Measurements from ENCODE around the gene AGPAT2. TPM values are rescaled to one million over a fixed set of nuclear protein-coding genes. Genes with fewer than 3 reads are reported as not detected.

The AGPAT2 gene
- total RNA-seq, 1 donor from 2014 or later, result 41.9 TPM

- no peak for TF ChIP-seq CTCF (IDR thresholded peaks at IDR 0.05; ENCODE audit: insufficient read depth, low read length, severe bottlenecking)
- Histone ChIP-seq H3K27me3 (ENCODE audit: control insufficient read depth, insufficient read depth, low read length) (no peaks in the 10 kb centered on the region), H3K36me3 (ENCODE audit: control insufficient read depth, insufficient read depth, low read length) (peaks cover 8% of the 10 kb centered on the region), H3K4me3 (ENCODE audit: low read depth, low read length) (no peak overlapping the region)
- no peak for DNase-seq (ENCODE audit: low read depth)
- FAIRE-seq, result peak; percentile 77
These were observed 31.3 kb upstream of the AGPAT2 start for GRCh38 chr9:136718345-136719194.

DNA sequence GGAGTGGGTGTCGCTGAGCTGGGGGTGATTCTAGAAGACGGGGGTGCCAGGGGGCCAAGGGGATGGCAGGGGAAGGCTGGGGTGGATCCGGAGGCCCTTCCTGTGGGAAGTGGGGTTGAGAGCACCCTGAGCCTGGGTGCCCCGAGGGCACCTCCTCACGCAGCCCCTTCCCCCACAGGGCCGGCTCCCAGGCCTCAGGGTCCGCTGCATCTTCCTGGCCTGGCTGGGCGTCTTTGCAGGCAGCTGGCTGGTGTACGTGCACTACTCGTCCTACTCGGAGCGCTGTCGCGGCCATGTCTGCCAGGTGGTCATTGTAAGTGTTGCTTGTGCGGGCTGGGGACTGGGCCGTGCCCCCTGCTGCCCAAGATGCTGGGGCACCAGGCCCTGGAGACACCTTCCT, 30.1 kb upstream of the AGPAT2 start:
- Histone ChIP-seq H3K36me3 (ENCODE audit: control insufficient read depth, insufficient read depth, low read length) (no peaks in the 10 kb centered on the region), H3K4me3 (ENCODE audit: low read depth, low read length) (no peak overlapping the region), H3K27me3 (ENCODE audit: control insufficient read depth, insufficient read depth, low read length) (peaks cover 3% of the 10 kb centered on the region)
- TF ChIP-seq CTCF (IDR thresholded peaks at IDR 0.05; ENCODE audit: insufficient read depth, low read length, severe bottlenecking), result no peak
- DNase-seq (ENCODE audit: low read depth) (no peak), FAIRE-seq (no peak)

GRCh38 chr9:136714893-136715274, 27.6 kb upstream of the AGPAT2 start:
- no peak overlapping the region for H3K4me3 ChIP-seq (ENCODE audit: low read depth, low read length)
- DNase-seq (ENCODE audit: low read depth), result no peak
- no peaks in the 10 kb centered on the region for H3K36me3 ChIP-seq (ENCODE audit: control insufficient read depth, insufficient read depth, low read length)
- no peak for FAIRE-seq
- TF ChIP-seq CTCF (IDR thresholded peaks at IDR 0.05; ENCODE audit: insufficient read depth, low read length, severe bottlenecking), result no peak
- H3K27me3 ChIP-seq (ENCODE audit: control insufficient read depth, insufficient read depth, low read length), result peaks cover 7% of the 10 kb centered on the region

DNA sequence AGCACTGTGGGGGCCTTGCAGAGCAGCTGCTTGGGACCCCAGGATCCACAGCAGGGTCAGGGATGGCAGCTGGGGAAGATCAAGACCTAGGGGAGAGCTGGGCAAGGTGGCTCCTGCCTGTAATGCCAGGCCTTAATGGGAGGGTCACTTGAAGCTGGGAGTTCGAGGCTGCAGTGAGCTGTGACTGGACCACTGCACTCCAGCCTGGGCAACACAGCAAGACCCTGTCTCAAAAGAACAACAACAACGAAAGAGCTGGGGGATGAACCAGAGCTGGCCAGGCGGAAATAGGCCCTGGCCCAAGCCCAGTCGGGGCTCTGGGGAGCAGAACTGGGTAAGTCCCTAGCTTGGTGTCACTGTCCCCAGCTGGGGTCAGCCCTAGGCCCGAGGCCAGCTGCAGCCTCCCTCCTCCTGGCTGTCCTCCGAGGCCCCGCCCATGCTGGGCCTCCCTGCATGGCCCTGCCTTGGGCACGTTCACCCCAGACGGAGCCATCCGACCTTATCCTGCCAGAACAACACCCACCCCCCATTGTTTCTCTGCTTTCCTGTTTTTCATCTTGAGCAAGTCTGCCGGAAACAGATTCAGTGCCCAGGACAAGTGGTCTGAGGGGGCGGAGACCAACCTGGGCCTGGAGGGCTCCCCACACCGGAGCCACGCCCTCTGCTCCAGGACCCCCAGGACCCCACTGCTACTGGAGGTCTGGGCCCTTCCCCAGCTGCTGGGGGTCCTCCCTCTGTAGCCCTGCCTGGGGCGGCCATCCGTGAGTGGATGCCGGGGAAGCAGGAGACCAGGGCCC, 27.0 kb upstream of the AGPAT2 start:
- no peak for TF ChIP-seq CTCF (IDR thresholded peaks at IDR 0.05; ENCODE audit: insufficient read depth, low read length, severe bottlenecking)
- FAIRE-seq, result no peak
- H3K4me3 ChIP-seq (ENCODE audit: low read depth, low read length), result no peak overlapping the region
- DNase-seq (ENCODE audit: low read depth), result no peak
- no peaks in the 10 kb centered on the region for H3K36me3 ChIP-seq (ENCODE audit: control insufficient read depth, insufficient read depth, low read length)
- peaks cover 7% of the 10 kb centered on the region for H3K27me3 ChIP-seq (ENCODE audit: control insufficient read depth, insufficient read depth, low read length)

GRCh38 chr9:136713550-136713949, 26.3 kb upstream of the AGPAT2 start:
- Histone ChIP-seq H3K27me3 (ENCODE audit: control insufficient read depth, insufficient read depth, low read length) (peaks cover 7% of the 10 kb centered on the region), H3K4me3 (ENCODE audit: low read depth, low read length) (no peak overlapping the region), H3K36me3 (ENCODE audit: control insufficient read depth, insufficient read depth, low read length) (no peaks in the 10 kb centered on the region)
- TF ChIP-seq CTCF (IDR thresholded peaks at IDR 0.05; ENCODE audit: insufficient read depth, low read length, severe bottlenecking), result no peak
- FAIRE-seq (no peak), DNase-seq (ENCODE audit: low read depth) (no peak)
